GM19193 (cell line): ENCODE data around the gene METTL22.

Experiments used
- POLR2A ChIP-seq: IDR thresholded peaks from 4 replicates; pipeline ENCODE4 v1.6.1; 2011; ENCODE audit not compliant: insufficient read depth, insufficient read length; ENCODE audit errors: extremely low read depth

METTL22 gene

DNA sequence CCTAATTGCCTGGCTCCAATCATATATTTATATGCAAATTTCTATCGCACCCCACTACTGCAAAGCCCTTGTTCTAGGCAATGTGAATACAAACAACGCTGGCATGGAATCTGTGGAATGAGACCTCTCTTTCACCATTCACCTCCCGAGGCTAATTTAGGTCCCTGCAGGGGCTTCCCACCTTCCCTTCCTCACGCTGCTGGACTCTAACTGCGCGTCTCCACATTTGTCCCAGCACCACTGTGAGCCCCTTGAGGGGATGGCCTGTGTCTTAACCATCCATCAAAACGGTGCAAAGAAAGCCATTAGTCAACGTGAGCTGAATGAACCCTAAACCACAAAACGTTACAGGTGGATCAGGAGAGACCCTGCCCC lies 32.8 kb upstream of the METTL22 start:
- TF ChIP-seq POLR2A = no peak

DNA sequence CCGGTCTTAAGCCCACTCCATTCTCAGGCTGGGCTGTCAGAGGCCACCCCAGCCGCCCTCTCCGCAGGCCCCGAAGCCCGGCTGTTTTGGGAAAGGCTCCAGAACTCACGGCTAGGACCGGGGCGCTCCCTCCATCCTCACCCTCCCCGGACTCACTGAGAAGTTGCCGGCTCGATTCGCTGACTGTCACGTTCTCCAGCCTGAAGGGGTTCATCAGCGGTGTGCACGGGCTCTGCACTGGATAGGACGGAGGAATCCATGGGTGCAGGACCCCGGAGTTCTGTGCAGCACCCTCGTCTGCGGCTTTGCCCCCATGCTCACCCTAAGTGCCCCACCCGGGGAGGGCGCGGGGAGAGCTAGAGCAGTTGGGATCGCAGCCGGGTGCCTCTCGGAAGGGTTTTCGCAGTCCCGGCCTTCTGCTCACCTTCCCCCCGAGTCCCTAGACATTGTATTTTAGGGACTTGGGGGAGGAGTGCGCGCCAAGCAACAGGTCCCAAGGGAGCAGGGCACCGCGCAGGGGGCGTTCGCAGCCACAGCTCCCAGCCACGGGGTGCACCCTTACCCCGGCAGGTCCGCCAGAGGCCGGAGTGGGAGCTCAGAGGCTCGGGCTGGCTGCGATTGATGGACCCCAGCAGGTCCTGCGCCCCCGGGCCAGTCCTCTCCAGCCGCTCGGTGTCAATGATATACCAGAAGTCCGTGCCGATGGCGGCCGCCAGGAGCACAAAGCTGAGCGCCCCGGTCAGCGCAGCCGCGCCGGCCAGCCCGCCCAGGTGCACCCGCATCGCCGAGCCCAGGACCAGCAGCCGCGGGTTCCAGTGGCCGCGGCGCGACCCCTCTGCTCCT lies 32.2 kb upstream of the METTL22 start:
- no peak for TF ChIP-seq POLR2A

DNA sequence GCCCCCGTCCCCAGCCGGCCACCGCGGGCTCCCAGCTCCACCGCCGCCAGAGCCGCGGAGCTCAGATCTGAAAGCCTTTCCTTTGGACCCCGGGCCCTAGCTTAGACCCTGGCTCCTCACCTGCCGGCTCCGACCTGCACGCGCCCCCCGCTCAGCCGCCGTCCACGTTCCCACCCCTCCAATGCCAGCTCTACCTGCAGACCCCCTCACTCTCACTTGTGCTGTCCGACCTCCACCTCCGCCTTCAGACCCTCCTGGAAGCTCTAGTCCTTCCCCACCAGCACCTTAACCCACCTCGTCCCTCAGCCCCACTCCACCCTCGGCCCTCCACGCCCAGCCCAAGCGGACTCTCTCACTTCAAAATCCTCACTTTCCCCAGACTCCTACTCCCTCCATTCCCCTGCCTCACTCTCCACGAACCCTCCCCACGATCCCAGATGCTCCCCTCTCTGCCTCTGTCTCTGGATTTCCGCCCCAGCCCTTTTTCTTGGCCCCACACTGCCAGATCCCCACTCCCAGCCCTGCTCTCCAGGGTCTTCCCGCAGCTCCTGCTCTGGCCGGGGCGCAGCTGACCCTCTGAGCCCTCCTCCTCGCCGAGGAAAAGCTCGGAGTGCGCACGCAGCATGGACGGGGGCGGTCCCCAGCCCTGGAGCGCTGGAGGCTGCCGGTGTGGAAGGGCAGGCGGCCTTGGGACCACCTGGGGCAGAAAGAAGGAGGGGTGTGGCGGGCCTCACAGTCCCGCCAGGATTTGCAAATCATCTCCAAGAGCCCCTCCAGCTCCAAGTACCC lies 31.4 kb upstream of the METTL22 start, which contains the start of gene TMEM114:
Gene TMEM114 (minus strand): TSS at position 612 of the 789 bp plus-strand sequence. CDS start 673 bp downstream, outside the sequence.
- TF ChIP-seq POLR2A = no peak

- TF ChIP-seq POLR2A = no peak
Measured at GRCh38 chr16:8590811-8591210, 30.7 kb upstream of the METTL22 start.

- TF ChIP-seq POLR2A = no peak
Measured at GRCh38 chr16:8591451-8591850, 30.0 kb upstream of the METTL22 start.

DNA sequence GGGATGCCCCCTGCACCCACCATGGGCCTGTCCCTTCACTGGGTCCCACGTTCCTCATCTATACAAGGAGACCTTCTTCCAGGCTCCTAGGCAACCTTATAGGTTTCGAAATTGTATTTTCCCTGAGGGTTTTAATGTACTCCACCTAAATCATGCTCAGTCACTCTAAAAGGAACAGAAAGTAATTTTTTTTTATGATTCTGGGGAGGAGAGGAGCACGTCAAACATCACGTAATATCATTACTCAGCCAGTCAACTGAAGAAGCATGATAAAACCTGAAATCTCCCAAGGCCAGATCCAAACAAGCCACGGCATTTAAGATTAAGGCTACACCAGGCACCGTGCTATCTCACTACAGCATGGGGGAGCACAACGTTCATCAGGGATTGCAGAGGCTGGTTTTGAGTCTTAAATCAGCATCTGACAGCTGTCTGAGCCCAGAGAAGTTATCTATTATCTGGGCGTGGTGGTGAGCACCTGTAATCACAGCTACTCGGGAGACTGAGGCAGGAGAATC lies 27.3 kb upstream of the METTL22 start:
- no peak for TF ChIP-seq POLR2A

GRCh38 chr16:8595783-8596182 lies 25.7 kb upstream of the METTL22 start:
- no peak for TF ChIP-seq POLR2A

GRCh38 chr16:8596581-8596980 lies 24.9 kb upstream of the METTL22 start:
- TF ChIP-seq POLR2A = no peak

- no peak for TF ChIP-seq POLR2A
Measured at GRCh38 chr16:8600144-8600775, 21.2 kb upstream of the METTL22 start.

DNA sequence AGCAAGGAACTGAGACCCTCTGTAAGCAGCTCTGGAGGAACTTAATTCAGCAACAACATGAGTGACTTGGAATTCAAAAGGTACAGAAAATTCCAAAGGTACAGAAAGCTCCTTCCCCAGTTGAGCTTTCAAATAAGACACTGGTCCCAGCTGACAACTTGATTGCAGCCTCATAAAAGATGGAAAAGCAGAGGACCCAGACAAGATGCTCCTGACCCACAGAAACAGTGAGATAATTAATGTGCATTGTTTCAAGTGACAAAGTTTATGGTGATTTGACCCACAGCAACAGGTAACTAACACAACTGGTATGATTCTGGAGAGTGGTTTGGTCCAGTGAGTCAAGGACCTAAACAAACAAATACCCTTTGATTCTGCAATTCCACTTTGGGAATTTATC lies 15.9 kb upstream of the METTL22 start:
- TF ChIP-seq POLR2A = no peak

GRCh38 chr16:8607214-8607613 lies 14.3 kb upstream of the METTL22 start:
- no peak for TF ChIP-seq POLR2A

DNA sequence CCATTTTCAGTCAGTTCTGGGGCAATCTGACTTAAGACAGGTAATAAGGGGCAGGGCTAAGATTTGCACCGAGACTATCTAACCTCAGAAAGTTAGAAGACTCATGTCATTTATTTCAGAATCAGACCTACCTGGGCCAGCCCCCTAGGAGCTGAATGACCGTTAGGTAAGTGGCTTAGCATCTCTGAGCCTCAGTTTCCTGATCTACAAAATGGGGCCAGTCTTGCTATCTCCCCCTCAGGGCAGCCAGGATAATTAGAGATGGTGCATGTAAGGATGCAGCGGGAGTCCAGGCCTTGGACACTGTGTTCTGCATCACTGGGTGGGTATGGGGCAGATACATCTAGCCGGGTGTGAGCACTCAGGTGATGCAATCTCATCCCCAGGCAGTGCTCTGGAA lies 10.4 kb upstream of the METTL22 start:
- no peak for TF ChIP-seq POLR2A

DNA sequence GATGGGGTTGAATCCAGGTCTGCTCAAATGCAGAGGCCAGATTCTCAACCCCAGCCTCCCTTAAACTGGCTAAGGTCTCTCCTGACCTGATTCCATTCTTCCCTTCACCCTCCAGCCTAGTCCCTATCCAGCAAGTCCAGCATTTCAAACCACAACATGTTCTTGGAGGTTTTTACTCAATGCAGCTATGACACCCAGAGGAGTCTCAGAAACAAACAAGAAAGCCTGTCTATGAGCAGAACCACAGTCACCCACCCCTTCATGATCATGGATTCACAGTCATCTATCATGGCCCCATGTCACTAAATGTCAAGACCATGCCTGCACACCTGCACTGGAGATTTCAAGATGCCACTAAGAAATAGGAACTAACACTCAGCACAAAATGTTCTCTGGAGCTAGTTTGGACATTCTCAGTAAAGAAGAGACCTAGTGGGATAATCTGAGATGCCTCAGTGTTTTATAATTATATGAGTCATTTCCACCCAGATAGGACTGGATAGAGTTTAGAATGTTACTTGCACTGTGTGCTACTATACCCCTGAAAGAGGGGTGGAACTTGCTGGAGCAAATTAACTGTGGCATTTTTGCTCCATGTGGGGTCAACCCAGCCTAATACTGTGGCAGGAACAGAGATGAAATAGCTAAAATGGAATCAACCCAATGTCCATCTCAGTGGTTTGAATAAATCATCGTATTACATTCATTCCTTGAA lies 9.5 kb upstream of the METTL22 start:
- no peak for TF ChIP-seq POLR2A

- no peak for TF ChIP-seq POLR2A
Measured at GRCh38 chr16:8614435-8615029, 7.0 kb upstream of the METTL22 start.
